Left ventricle myocardium inferior (tissue), 1 donor: ENCODE results near the gene COL18A1. TPM values are rescaled to one million over a fixed set of nuclear protein-coding genes. Genes with fewer than 3 reads are reported as not detected.

Experiments
- DNase-seq: peaks from one replicate; pipeline ENCODE4 v3.0.0-alpha.2; 2020
- H3K27ac ChIP-seq: fragments of 200-600 bp; replicated peaks from 2 replicates; pipeline ENCODE4 v1.8.0; 2021
- H3K27me3 ChIP-seq: fragments of 200-600 bp; 2 replicates; pipeline ENCODE4 v1.8.0; 2021; ENCODE audit warnings: low read depth
- H3K36me3 ChIP-seq: fragments of 200-600 bp; 2 replicates; pipeline ENCODE4 v1.8.0; 2021
- H3K4me1 ChIP-seq: fragments of 200-600 bp; 2 replicates; pipeline ENCODE4 v1.8.0; 2021
- H3K4me3 ChIP-seq: fragments of 200-600 bp; 2 replicates; pipeline ENCODE4 v1.8.0; 2021; ENCODE audit warnings: mild to moderate bottlenecking, moderate library complexity
- H3K9me3 ChIP-seq: fragments of 200-600 bp; replicated peaks from 2 replicates; pipeline ENCODE4 v1.8.0; 2021
- CTCF ChIP-seq: fragments of 200-600 bp; IDR thresholded peaks from 2 replicates; pipeline ENCODE4 v1.8.0; 2021; ENCODE audit warnings: antibody characterized with exemption, mild to moderate bottlenecking, borderline replicate concordance
- intact Hi-C: fragments of 100-400 bp; cut with micrococcal nuclease; formaldehyde crosslinking; loops from one replicate; pipeline ENCODE4 v1.11.0; 2022
- total RNA-seq: library from RNA; stranded (reverse); fragmentation: NEBNext Ultra II Directional; extraction: Animal tissue kit (Norgen Biotek cat#: 25700); gene quantifications from one replicate; pipeline ENCODE4 v1.2.1, GENCODE V29; 2021
- donor health status: DM: no; HTN: yes; CAD: no; lungs with severe emphysema.

The COL18A1 gene
- total RNA-seq, 1 donor from 2014 or later: 66.5 TPM

- Histone ChIP-seq H3K9me3 (no peaks in the 10 kb centered on the region), H3K4me3 (no peak overlapping the region), H3K27me3 (peaks cover under 1% of the 10 kb centered on the region), H3K27ac (no peak overlapping the region), H3K36me3 (no peaks in the 10 kb centered on the region), H3K4me1 (peaks cover 16% of the 10 kb centered on the region)
- DNase-seq: peak; percentile 4
- no peak for TF ChIP-seq CTCF
- intact Hi-C loops: no loop called here
These were observed 139.7 kb downstream of the COL18A1 start for GRCh38 chr21:45544449-45545235.

- Histone ChIP-seq H3K27me3 (peaks cover 6% of the 10 kb centered on the region), H3K36me3 (no peaks in the 10 kb centered on the region), H3K4me1 (peaks cover 16% of the 10 kb centered on the region), H3K9me3 (no peaks in the 10 kb centered on the region), H3K27ac (no peak overlapping the region), H3K4me3 (no peak overlapping the region)
- intact Hi-C loops: no loop called here
- no peak for DNase-seq
- no peak for TF ChIP-seq CTCF
These were observed 140.2 kb downstream of the COL18A1 start for GRCh38 chr21:45545236-45545570.

GRCh38 chr21:45545691-45546531 lies 140.9 kb downstream of the COL18A1 start:
- no peak overlapping the region for H3K27ac ChIP-seq
- no peak for TF ChIP-seq CTCF
- H3K4me1 ChIP-seq: peaks cover 16% of the 10 kb centered on the region
- no peaks in the 10 kb centered on the region for H3K36me3 ChIP-seq
- peak; percentile 7 for DNase-seq
- H3K9me3 ChIP-seq: no peaks in the 10 kb centered on the region
- intact Hi-C loops: no loop called here
- no peak overlapping the region for H3K4me3 ChIP-seq
- H3K27me3 ChIP-seq: peaks cover 8% of the 10 kb centered on the region

- Histone ChIP-seq H3K4me1 (peaks cover 7% of the 10 kb centered on the region), H3K36me3 (no peaks in the 10 kb centered on the region), H3K27me3 (peaks cover 12% of the 10 kb centered on the region), H3K9me3 (no peaks in the 10 kb centered on the region), H3K27ac (no peak overlapping the region), H3K4me3 (no peak overlapping the region)
- DNase-seq: no peak
- no peak for TF ChIP-seq CTCF
- intact Hi-C loops: no loop called here
These were observed 141.9 kb downstream of the COL18A1 start for GRCh38 chr21:45546636-45547544.

GRCh38 chr21:45547545-45547900 lies 142.6 kb downstream of the COL18A1 start:
- H3K9me3 ChIP-seq: no peaks in the 10 kb centered on the region
- no peak overlapping the region for H3K4me3 ChIP-seq
- peaks cover 6% of the 10 kb centered on the region for H3K4me1 ChIP-seq
- TF ChIP-seq CTCF: no peak
- H3K27ac ChIP-seq: no peak overlapping the region
- H3K27me3 ChIP-seq: peaks cover 17% of the 10 kb centered on the region
- no peak for DNase-seq
- intact Hi-C loops: no loop called here
- no peaks in the 10 kb centered on the region for H3K36me3 ChIP-seq
